ENCODE data around the gene FOXJ3. TPM values are rescaled to one million over a fixed set of nuclear protein-coding genes. Genes with fewer than 3 reads are reported as not detected.

FOXJ3 gene
- total and polyA plus RNA-seq, 2 of the 13 experiments (the other 11 are each of a cell fraction or from before 2014, with no cell fraction given): 16.6 to 48.5 TPM

- Histone ChIP-seq H3K27ac (ENCODE audit: extremely low read length, insufficient read depth, low read length) (no peak overlapping the region), H3K4me3 (replicated peaks in 1 of 3; ENCODE audit: insufficient read depth in 1 of 3, low read depth in 2 of 3, low read length in 3 of 3) (no peak overlapping the region), H3K9ac (ENCODE audit: insufficient read depth, low read depth, low read length) (no peak overlapping the region), H3K36me3 (replicated peaks in 1 of 2; ENCODE audit: control insufficient read depth in 1 of 2, insufficient read depth in 2 of 2, low read length in 2 of 2) (peaks cover 8 to 57% of the 10 kb centered on the region in 2 experiments), H3K9me3 (ENCODE audit: low read length) (no peaks in the 10 kb centered on the region), H3K27me3 (ENCODE audit: control insufficient read depth in 1 of 2, insufficient read depth in 2 of 2, low read length in 2 of 2) (no peaks in the 10 kb centered on the region), H4K20me1 (ENCODE audit: insufficient read depth, low read length) (0 out of 2 replicates have a peak, but pooled peaks cover 5% of the 10 kb centered on the region), H3K79me2 (ENCODE audit: insufficient read depth, low read length) (peaks cover 23% of the 10 kb centered on the region), H2AFZ (ENCODE audit: low read length) (no peak overlapping the region), H3K4me1 (ENCODE audit: insufficient read depth, low read length) (no peaks in the 10 kb centered on the region), H3K4me2 (ENCODE audit: low read depth, low read length) (no peak overlapping the region)
- FAIRE-seq: no peak
- BruUV-seq (replicated peaks): no TSS peak
- ChIA-PET POLR2A (no interaction called here), CTCF (ENCODE audit: low intra/inter-chr PET ratio, low total read pairs) (no interaction called here)
- no peak for ATAC-seq
- in situ Hi-C loops (cut with HindIII; ENCODE audit: extremely low pct_ligation_motif_present, low pct_unique_long_range_greater_than_20kb): no loop called here
- no peak for DNase-seq (ENCODE audit: low spot score)
- intact Hi-C loops (cut with micrococcal nuclease; ENCODE audit: unreplicated experiment): no loop called here
- WGBS (ENCODE audit: low lambda C conversion rate): 91% methylated on average over 4 of the region's 4 CpGs
- TF ChIP-seq RFXAP (CRISPR knock-in tag; IDR thresholded peaks at IDR 0.05; ENCODE audit: borderline replicate concordance) (no peak), ZNF367 (CRISPR knock-in tag; IDR thresholded peaks at IDR 0.05; ENCODE audit: borderline replicate concordance) (no peak), HMG20B (CRISPR knock-in tag; conservative IDR thresholded peaks at IDR 0.05) (no peak), KDM5A (IDR thresholded peaks at IDR 0.05; ENCODE audit: borderline replicate concordance, low read length) (no peak), ZMYM4 (CRISPR knock-in tag; IDR thresholded peaks at IDR 0.05) (no peak), CCAR2 (optimal IDR thresholded peaks at IDR 0.05; ENCODE audit: low read depth, low read length) (no peak), ZNF282 (IDR thresholded peaks at IDR 0.05; ENCODE audit: partially characterized antibody) (no peak), KDM6A (CRISPR knock-in tag; IDR thresholded peaks at IDR 0.05; ENCODE audit: low read depth) (no peak), KLF15 (CRISPR knock-in tag; IDR thresholded peaks at IDR 0.05; ENCODE audit: borderline replicate concordance) (no peak), ZMYM2 (CRISPR knock-in tag; IDR thresholded peaks at IDR 0.05) (no peak), ATF5 (CRISPR knock-in tag; IDR thresholded peaks at IDR 0.05; ENCODE audit: low read depth) (no peak), ZNF225 (CRISPR knock-in tag; IDR thresholded peaks at IDR 0.05) (no peak), IRX3 (CRISPR knock-in tag; IDR thresholded peaks at IDR 0.05; ENCODE audit: borderline replicate concordance, low read depth) (no peak), ATF7-NPFF (CRISPR knock-in tag; IDR thresholded peaks at IDR 0.05; ENCODE audit: low read depth) (no peak), DPF2 (CRISPR knock-in tag; IDR thresholded peaks at IDR 0.05; ENCODE audit: borderline replicate concordance, low read depth) (no peak)
Observed at GRCh38 chr1:42264511-42265190, 70.4 kb downstream of the FOXJ3 start.
